Kidney epithelial cell (primary cell): ENCODE results near the gene PPP4R2. TPM values are rescaled to one million over a fixed set of nuclear protein-coding genes. Genes with fewer than 3 reads are reported as not detected.

ENCODE experiments used
- DNase-seq: peaks from one replicate; pipeline ENCODE4 v3.0.0-alpha.2; 2010; ENCODE audit warnings: low read depth
- H3K27me3 ChIP-seq: 2 replicates; pipeline ENCODE4 v1.6.0; 2011; ENCODE audit warnings: low read length; ENCODE audit not compliant: control insufficient read depth, insufficient read depth
- H3K36me3 ChIP-seq: 2 replicates; pipeline ENCODE4 v1.5.1; 2011; ENCODE audit warnings: low read length; ENCODE audit not compliant: control insufficient read depth, insufficient read depth
- H3K4me3 ChIP-seq: 2 replicates; pipeline ENCODE4 v1.5.1; 2011; ENCODE audit warnings: low read depth, mild to moderate bottlenecking, control low read depth, low read length
- CTCF ChIP-seq: IDR thresholded peaks from 2 replicates; pipeline ENCODE4 v1.5.1; 2011; ENCODE audit warnings: mild to moderate bottlenecking, moderate library complexity, low read length, control low read depth, inconsistent platforms; ENCODE audit not compliant: insufficient read depth, poor library complexity, severe bottlenecking
- total RNA-seq: library from RNA; depleted of rRNA; stranded (reverse); fragments of >200 nt; gene quantifications from 2 replicates; pipeline ENCODE4 v1.2.3, GENCODE V29; 2015

PPP4R2 gene
- total RNA-seq, 1 donor from 2014 or later, result 42.5 TPM

GRCh38 chr3:73086071-73086494 lies 89.5 kb downstream of the PPP4R2 start:
- Histone ChIP-seq H3K4me3 (no peak overlapping the region), H3K27me3 (no peaks in the 10 kb centered on the region), H3K36me3 (no peaks in the 10 kb centered on the region)
- DNase-seq, result no peak
- peak; percentile 69 for TF ChIP-seq CTCF

DNA sequence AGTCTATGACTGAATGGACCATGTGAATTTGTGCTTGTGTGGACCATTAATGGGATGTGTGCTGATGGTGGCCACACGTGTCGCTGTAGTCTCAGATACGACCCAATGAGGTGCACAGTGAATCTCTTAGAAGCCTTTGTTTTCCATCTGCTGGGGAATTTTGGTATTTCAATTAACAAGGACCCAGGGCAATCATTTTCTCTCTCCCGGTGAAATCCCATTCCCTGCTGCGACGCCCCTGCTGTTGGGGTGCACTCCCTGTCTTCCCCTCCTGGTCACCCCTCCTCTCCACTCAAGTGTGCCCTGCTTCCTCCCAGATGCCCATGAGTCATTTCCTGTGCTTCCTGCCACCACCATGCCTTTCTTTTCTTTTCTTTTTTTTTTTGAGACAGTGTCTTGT lies 97.5 kb downstream of the PPP4R2 start:
- Histone ChIP-seq H3K36me3 (no peaks in the 10 kb centered on the region), H3K4me3 (no peak overlapping the region), H3K27me3 (no peaks in the 10 kb centered on the region)
- DNase-seq, result peak; percentile 37
- peak; percentile 14 for TF ChIP-seq CTCF

GRCh38 chr3:73094951-73095350 lies 98.3 kb downstream of the PPP4R2 start:
- no peaks in the 10 kb centered on the region for H3K36me3 ChIP-seq
- no peaks in the 10 kb centered on the region for H3K27me3 ChIP-seq
- no peak for DNase-seq
- TF ChIP-seq CTCF, result no peak
- no peak overlapping the region for H3K4me3 ChIP-seq

DNA sequence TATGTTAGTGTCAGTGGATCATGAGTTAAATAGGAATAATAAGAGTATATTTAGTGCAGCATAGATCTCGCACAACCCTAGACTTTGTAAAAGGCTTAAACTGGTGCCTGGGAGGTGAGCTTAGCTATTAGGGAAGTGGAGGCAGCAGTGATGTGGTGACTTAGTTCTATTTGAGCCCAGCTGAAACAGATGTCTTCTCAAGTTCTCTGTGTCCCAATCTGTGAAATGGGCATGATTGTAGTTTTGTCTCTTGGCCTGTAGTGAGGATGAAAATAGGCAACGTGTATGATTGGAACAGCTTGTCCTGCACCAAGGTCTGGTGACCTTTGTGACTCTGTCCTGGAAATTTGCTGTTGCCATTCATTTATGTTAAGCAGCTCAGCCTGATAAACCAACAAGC lies 99.6 kb downstream of the PPP4R2 start:
- TF ChIP-seq CTCF, result no peak
- DNase-seq, result no peak
- Histone ChIP-seq H3K36me3 (no peaks in the 10 kb centered on the region), H3K4me3 (no peak overlapping the region), H3K27me3 (no peaks in the 10 kb centered on the region)

- H3K4me3 ChIP-seq, result no peak overlapping the region
- no peak for TF ChIP-seq CTCF
- DNase-seq, result no peak
These were observed 101.4 kb downstream of the PPP4R2 start for GRCh38 chr3:73098026-73098425.

GRCh38 chr3:73098873-73099272 lies 102.3 kb downstream of the PPP4R2 start:
- no peaks in the 10 kb centered on the region for H3K36me3 ChIP-seq
- no peak overlapping the region for H3K4me3 ChIP-seq
- no peak for TF ChIP-seq CTCF
- no peaks in the 10 kb centered on the region for H3K27me3 ChIP-seq
- no peak for DNase-seq

More at GRCh38 chr3:73098026-73098425, 101.4 kb downstream of the PPP4R2 start:
- no peaks in the 10 kb centered on the region for H3K36me3 ChIP-seq
- no peaks in the 10 kb centered on the region for H3K27me3 ChIP-seq
